Astrocyte (in vitro differentiated cells and primary cell): ENCODE data around the gene ANO3. TPM values are rescaled to one million over a fixed set of nuclear protein-coding genes. Genes with fewer than 3 reads are reported as not detected.

Experiments used
- DNase-seq: peaks from one replicate; pipeline ENCODE4 v3.0.0-alpha.2; 2010; ENCODE audit warnings: low read depth
- FAIRE-seq: peaks from 2 replicates; lab custom pipeline; 2011; peaks lifted over from hg19 to GRCh38; lab: Jason Lieb, UNC
- H2AFZ ChIP-seq: 2 replicates; pipeline ENCODE4 v1.6.0; 2012; ENCODE audit warnings: low read depth, low read length, inconsistent platforms
- H3K27ac ChIP-seq: 2 replicates; pipeline ENCODE4 v1.5.1; 2011; ENCODE audit warnings: low read depth, low read length, inconsistent platforms
- H3K27me3 ChIP-seq: 2 replicates; pipeline ENCODE4 v1.6.0; 2011; ENCODE audit warnings: low read length, inconsistent platforms; ENCODE audit not compliant: insufficient read depth
- H3K36me3 ChIP-seq: 2 replicates; pipeline ENCODE4 v1.5.1; 2011; ENCODE audit warnings: low read length, inconsistent platforms; ENCODE audit not compliant: insufficient read depth
- H3K4me1 ChIP-seq: 2 replicates; pipeline ENCODE4 v1.5.1; 2011; ENCODE audit warnings: low read length, inconsistent platforms; ENCODE audit not compliant: insufficient read depth
- H3K4me2 ChIP-seq: 2 replicates; pipeline ENCODE4 v1.6.0; 2012; ENCODE audit warnings: low read length, inconsistent platforms
- H3K4me3 ChIP-seq: 2 replicates; pipeline ENCODE4 v1.5.1; 2011; ENCODE audit warnings: low read depth, mild to moderate bottlenecking, low read length, inconsistent platforms; ENCODE audit not compliant: insufficient read depth
- H3K79me2 ChIP-seq: 2 replicates; pipeline ENCODE4 v1.6.0; 2012; ENCODE audit warnings: mild to moderate bottlenecking, low read length, inconsistent platforms; ENCODE audit not compliant: insufficient read depth
- H3K9ac ChIP-seq: 2 replicates; pipeline ENCODE4 v1.6.0; 2012; ENCODE audit warnings: mild to moderate bottlenecking, low read length, inconsistent platforms
- H3K9me3 ChIP-seq: 2 replicates; pipeline ENCODE4 v1.5.1; 2012; ENCODE audit warnings: low read depth, mild to moderate bottlenecking, low read length, inconsistent platforms; ENCODE audit not compliant: insufficient read depth
- H4K20me1 ChIP-seq: 2 replicates; pipeline ENCODE4 v1.6.0; 2012; ENCODE audit warnings: low read length, inconsistent platforms; ENCODE audit not compliant: insufficient read depth
- H3K27ac Mint-ChIP-seq: one replicate; pipeline ENCODE4 v1.8.0; 2021; ENCODE audit warnings: mild to moderate bottlenecking, mixed read lengths; ENCODE audit not compliant: unreplicated experiment
- H3K27me3 Mint-ChIP-seq: one replicate; pipeline ENCODE4 v1.8.0; 2021; ENCODE audit warnings: low read depth, mixed read lengths; ENCODE audit not compliant: unreplicated experiment
- H3K36me3 Mint-ChIP-seq: one replicate; pipeline ENCODE4 v1.8.0; 2021; ENCODE audit warnings: low read depth, mixed read lengths; ENCODE audit not compliant: unreplicated experiment
- H3K4me1 Mint-ChIP-seq: one replicate; pipeline ENCODE4 v1.8.0; 2021; ENCODE audit warnings: low read depth, mixed read lengths; ENCODE audit not compliant: unreplicated experiment
- H3K4me3 Mint-ChIP-seq: one replicate; pipeline ENCODE4 v1.8.0; 2021; ENCODE audit warnings: mild to moderate bottlenecking, moderate library complexity, mixed read lengths; ENCODE audit not compliant: unreplicated experiment
- H3K9me3 Mint-ChIP-seq: one replicate; pipeline ENCODE4 v1.8.0; 2021; ENCODE audit warnings: mild to moderate bottlenecking, mixed read lengths; ENCODE audit not compliant: unreplicated experiment
- EZH2 ChIP-seq: IDR thresholded peaks from 2 replicates; pipeline ENCODE4 v1.6.1; 2012; ENCODE audit warnings: mild to moderate bottlenecking, low read length, inconsistent platforms; ENCODE audit not compliant: insufficient read depth
- total RNA-seq: library from RNA; stranded (reverse); gene quantifications from 2 replicates; pipeline ENCODE4 v1.2.1, GENCODE V29; 2021
- TF ChIP-seq, protein P1 (sequence below): IDR thresholded peaks from 2 replicates; pipeline ENCODE4 v1.5.1; 2011; ENCODE audit warnings: low read depth, mild to moderate bottlenecking, inconsistent platforms, low read length, moderate library complexity; ENCODE audit not compliant: insufficient read depth

Gene ANO3
- total RNA-seq, 1 donor from 2014 or later, result 0.11 TPM

- H3K4me1 Mint-ChIP-seq, result no peaks in the 10 kb centered on the region
- DNase-seq (no peak), FAIRE-seq (no peak)
- H3K4me3 ChIP-seq, result no peak overlapping the region
- H3K9me3 Mint-ChIP-seq, result peaks cover 2% of the 10 kb centered on the region
- TF ChIP-seq, protein P1, sequence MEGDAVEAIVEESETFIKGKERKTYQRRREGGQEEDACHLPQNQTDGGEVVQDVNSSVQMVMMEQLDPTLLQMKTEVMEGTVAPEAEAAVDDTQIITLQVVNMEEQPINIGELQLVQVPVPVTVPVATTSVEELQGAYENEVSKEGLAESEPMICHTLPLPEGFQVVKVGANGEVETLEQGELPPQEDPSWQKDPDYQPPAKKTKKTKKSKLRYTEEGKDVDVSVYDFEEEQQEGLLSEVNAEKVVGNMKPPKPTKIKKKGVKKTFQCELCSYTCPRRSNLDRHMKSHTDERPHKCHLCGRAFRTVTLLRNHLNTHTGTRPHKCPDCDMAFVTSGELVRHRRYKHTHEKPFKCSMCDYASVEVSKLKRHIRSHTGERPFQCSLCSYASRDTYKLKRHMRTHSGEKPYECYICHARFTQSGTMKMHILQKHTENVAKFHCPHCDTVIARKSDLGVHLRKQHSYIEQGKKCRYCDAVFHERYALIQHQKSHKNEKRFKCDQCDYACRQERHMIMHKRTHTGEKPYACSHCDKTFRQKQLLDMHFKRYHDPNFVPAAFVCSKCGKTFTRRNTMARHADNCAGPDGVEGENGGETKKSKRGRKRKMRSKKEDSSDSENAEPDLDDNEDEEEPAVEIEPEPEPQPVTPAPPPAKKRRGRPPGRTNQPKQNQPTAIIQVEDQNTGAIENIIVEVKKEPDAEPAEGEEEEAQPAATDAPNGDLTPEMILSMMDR, result no peak
- TF ChIP-seq EZH2, result no peak
- H3K27me3 Mint-ChIP-seq, result no peaks in the 10 kb centered on the region
- no peaks in the 10 kb centered on the region for H3K27me3 ChIP-seq
- no peak overlapping the region for H3K9ac ChIP-seq
- no peak overlapping the region for H3K27ac ChIP-seq
- no peaks in the 10 kb centered on the region for H3K4me1 ChIP-seq
- H3K36me3 Mint-ChIP-seq, result no peaks in the 10 kb centered on the region
- no peaks in the 10 kb centered on the region for H3K79me2 ChIP-seq
- no peak overlapping the region for H3K27ac Mint-ChIP-seq
- H3K36me3 ChIP-seq, result no peaks in the 10 kb centered on the region
- H3K4me2 ChIP-seq, result no peak overlapping the region
- no peak overlapping the region for H2AFZ ChIP-seq
- H3K9me3 ChIP-seq, result no peaks in the 10 kb centered on the region
- H4K20me1 ChIP-seq, result no peaks in the 10 kb centered on the region
- H3K4me3 Mint-ChIP-seq, result no peak overlapping the region
These were observed 86.5 kb downstream of the ANO3 start for GRCh38 chr11:26418386-26418912.

GRCh38 chr11:26420331-26420730 is 88.4 kb downstream of the ANO3 start:
- Mint-ChIP-seq H3K36me3 (no peaks in the 10 kb centered on the region), H3K9me3 (peaks cover 2% of the 10 kb centered on the region), H3K4me1 (no peaks in the 10 kb centered on the region), H3K27ac (no peak overlapping the region), H3K4me3 (no peak overlapping the region), H3K27me3 (no peaks in the 10 kb centered on the region)
- FAIRE-seq, result no peak
- Histone ChIP-seq H3K27me3 (no peaks in the 10 kb centered on the region), H3K79me2 (no peaks in the 10 kb centered on the region), H3K9me3 (no peaks in the 10 kb centered on the region), H3K9ac (no peak overlapping the region), H3K27ac (no peak overlapping the region), H4K20me1 (no peaks in the 10 kb centered on the region), H3K4me3 (no peak overlapping the region), H2AFZ (no peak overlapping the region), H3K36me3 (no peaks in the 10 kb centered on the region), H3K4me2 (no peak overlapping the region), H3K4me1 (no peaks in the 10 kb centered on the region)
- no peak for TF ChIP-seq EZH2
- TF ChIP-seq, protein P1, result no peak
- no peak for DNase-seq

GRCh38 chr11:26424255-26424654 is 92.3 kb downstream of the ANO3 start:
- Histone ChIP-seq H3K4me2 (no peak overlapping the region), H3K4me1 (no peaks in the 10 kb centered on the region), H3K4me3 (no peak overlapping the region), H3K9ac (no peak overlapping the region), H2AFZ (no peak overlapping the region), H3K79me2 (no peaks in the 10 kb centered on the region), H3K9me3 (no peaks in the 10 kb centered on the region), H3K36me3 (no peaks in the 10 kb centered on the region), H3K27me3 (no peaks in the 10 kb centered on the region), H4K20me1 (no peaks in the 10 kb centered on the region), H3K27ac (no peak overlapping the region)
- DNase-seq (no peak), FAIRE-seq (no peak)
- no peaks in the 10 kb centered on the region for H3K4me1 Mint-ChIP-seq
- no peaks in the 10 kb centered on the region for H3K36me3 Mint-ChIP-seq
- no peaks in the 10 kb centered on the region for H3K9me3 Mint-ChIP-seq
- H3K4me3 Mint-ChIP-seq, result no peak overlapping the region
- H3K27me3 Mint-ChIP-seq, result no peaks in the 10 kb centered on the region
- no peak overlapping the region for H3K27ac Mint-ChIP-seq
- TF ChIP-seq EZH2, result no peak
- TF ChIP-seq, protein P1, result no peak
